Cardiac muscle cell (in vitro differentiated cells and primary cell): ENCODE data around the gene HOXB3. TPM values are rescaled to one million over a fixed set of nuclear protein-coding genes. Genes with fewer than 3 reads are reported as not detected.

ENCODE experiments used
- DNase-seq, 2 donors: peaks; one replicate each; pipeline versions ENCODE4 v3.0.0 to v3.0.0-alpha.2; 2010 to 2017; ENCODE audit warnings: low read depth in 1 of 2, low spot score in 1 of 2
- H3K27ac ChIP-seq: fragments of 200-600 bp; sonication (generic); 2 replicates; pipeline ENCODE4 v1.5.1; 2016
- H3K27me3 ChIP-seq: fragments of 200-600 bp; sonication (generic); 2 replicates; pipeline ENCODE4 v1.6.0; 2016; ENCODE audit warnings: control low read depth
- H3K36me3 ChIP-seq: fragments of 200-600 bp; sonication (generic); 2 replicates; pipeline ENCODE4 v1.5.1; 2016; ENCODE audit warnings: control low read depth
- H3K4me1 ChIP-seq: fragments of 200-600 bp; sonication (generic); 2 replicates; pipeline ENCODE4 v1.8.1; 2017; ENCODE audit warnings: low read depth, mild to moderate bottlenecking, mixed run types
- H3K4me3 ChIP-seq: fragments of 200-600 bp; sonication (generic); 2 replicates; pipeline ENCODE4 v1.5.1; 2016; ENCODE audit warnings: mild to moderate bottlenecking
- H3K9me3 ChIP-seq: fragments of 200-600 bp; sonication (generic); 2 replicates; pipeline ENCODE4 v1.5.1; 2017; ENCODE audit warnings: low read depth, mild to moderate bottlenecking, control low read depth
- polyA plus RNA-seq: library from polyadenylated mRNA; unstranded; fragments of >200 nt; fragmentation: Nextera tagmentation; extraction: Ambion mirVana; gene quantifications from 2 replicates; pipeline ENCODE4 v1.2.1, GENCODE V29; 2016
- total RNA-seq: library from RNA; depleted of rRNA; stranded (reverse); fragments of >200 nt; gene quantifications from 2 replicates; pipeline ENCODE4 v1.2.3, GENCODE V29; 2016
- TF ChIP-seq, protein P1 (sequence below): IDR thresholded peaks from 2 replicates; pipeline ENCODE4 v1.5.1; 2012; ENCODE audit warnings: low read depth, mild to moderate bottlenecking, low read length

The HOXB3 gene
- total and polyA plus RNA-seq, 2 experiments from 2014 or later = 24.9 to 37.7 TPM

DNA sequence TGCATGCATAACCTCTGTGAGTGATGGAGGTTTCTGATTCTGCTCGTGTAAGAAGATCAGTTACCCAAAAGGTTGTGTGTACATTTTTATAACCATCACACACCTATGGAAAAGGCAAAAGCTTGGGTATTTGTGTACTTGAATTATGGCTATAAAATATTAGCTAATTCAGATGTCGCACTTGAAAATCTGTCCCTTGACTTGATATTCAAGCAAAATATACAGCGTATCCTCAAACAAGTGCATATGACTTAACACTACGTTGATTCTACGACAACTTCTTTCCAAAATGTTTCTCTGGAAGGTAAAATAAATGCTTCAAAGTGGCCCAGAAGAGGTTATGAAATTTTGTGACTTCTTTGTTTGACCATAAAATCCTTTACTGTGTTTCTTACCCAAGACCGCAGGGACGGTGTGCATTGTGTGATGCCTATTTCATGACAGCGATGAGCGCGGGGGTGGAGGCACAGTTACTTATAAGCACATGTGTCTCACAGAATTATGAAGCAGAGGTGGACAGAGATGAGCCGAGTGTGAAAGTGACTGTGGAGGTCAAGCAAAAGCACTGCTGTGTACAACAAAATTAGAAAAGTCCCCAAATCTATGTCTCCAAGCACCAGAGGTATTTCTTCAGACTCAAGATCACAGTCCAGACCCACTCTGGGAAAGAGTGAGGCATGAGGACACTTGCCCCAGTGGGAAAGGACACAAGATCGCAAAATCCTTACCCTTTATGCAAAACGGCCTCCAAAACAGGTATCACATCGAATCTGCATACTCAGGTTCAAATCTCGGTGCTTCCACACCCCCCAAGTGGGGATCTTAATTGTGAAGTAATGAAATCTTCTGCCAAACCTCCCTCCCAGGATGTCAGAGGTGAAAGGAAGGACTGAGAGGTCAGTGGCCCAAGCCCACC is 40.2 kb upstream of the HOXB3 start:
- no peaks in the 10 kb centered on the region for H3K36me3 ChIP-seq
- H3K4me3 ChIP-seq = no peak overlapping the region
- H3K27me3 ChIP-seq = peaks cover 100% of the 10 kb centered on the region
- TF ChIP-seq, protein P1, sequence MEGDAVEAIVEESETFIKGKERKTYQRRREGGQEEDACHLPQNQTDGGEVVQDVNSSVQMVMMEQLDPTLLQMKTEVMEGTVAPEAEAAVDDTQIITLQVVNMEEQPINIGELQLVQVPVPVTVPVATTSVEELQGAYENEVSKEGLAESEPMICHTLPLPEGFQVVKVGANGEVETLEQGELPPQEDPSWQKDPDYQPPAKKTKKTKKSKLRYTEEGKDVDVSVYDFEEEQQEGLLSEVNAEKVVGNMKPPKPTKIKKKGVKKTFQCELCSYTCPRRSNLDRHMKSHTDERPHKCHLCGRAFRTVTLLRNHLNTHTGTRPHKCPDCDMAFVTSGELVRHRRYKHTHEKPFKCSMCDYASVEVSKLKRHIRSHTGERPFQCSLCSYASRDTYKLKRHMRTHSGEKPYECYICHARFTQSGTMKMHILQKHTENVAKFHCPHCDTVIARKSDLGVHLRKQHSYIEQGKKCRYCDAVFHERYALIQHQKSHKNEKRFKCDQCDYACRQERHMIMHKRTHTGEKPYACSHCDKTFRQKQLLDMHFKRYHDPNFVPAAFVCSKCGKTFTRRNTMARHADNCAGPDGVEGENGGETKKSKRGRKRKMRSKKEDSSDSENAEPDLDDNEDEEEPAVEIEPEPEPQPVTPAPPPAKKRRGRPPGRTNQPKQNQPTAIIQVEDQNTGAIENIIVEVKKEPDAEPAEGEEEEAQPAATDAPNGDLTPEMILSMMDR = no peak
- DNase-seq = no peak
- H3K9me3 ChIP-seq = no peaks in the 10 kb centered on the region
- H3K4me1 ChIP-seq = peaks cover 6% of the 10 kb centered on the region
- H3K27ac ChIP-seq = no peak overlapping the region

DNA sequence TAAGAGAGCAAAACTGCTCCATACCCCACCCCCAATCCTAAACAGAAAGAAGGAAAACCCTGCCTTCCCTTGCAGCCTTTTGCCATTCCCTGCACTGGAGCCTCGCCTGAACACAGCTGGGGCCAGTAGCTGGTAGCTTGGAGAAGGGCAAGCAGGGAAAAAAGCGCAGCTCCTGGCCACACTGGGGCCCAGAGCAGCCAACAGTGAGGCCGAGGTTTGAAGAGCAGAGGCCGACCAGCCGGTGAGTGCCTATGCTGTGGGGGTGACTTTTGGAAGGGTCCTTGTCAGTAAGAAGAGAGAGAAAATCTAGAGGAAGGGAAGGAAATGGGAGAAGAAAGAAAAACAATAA is 39.3 kb upstream of the HOXB3 start:
- DNase-seq = no peak
- Histone ChIP-seq H3K36me3 (no peaks in the 10 kb centered on the region), H3K4me1 (peaks cover 6% of the 10 kb centered on the region), H3K4me3 (no peak overlapping the region), H3K9me3 (no peaks in the 10 kb centered on the region), H3K27ac (no peak overlapping the region), H3K27me3 (peaks cover 100% of the 10 kb centered on the region)
- TF ChIP-seq, protein P1 = no peak

- Histone ChIP-seq H3K36me3 (no peaks in the 10 kb centered on the region), H3K9me3 (no peaks in the 10 kb centered on the region), H3K4me1 (peaks cover 6% of the 10 kb centered on the region), H3K4me3 (no peak overlapping the region), H3K27me3 (peaks cover 100% of the 10 kb centered on the region), H3K27ac (no peak overlapping the region)
- TF ChIP-seq, protein P1 = no peak
- DNase-seq = no peak
These were observed 38.8 kb upstream of the HOXB3 start for GRCh38 chr17:48628649-48629410.

DNA sequence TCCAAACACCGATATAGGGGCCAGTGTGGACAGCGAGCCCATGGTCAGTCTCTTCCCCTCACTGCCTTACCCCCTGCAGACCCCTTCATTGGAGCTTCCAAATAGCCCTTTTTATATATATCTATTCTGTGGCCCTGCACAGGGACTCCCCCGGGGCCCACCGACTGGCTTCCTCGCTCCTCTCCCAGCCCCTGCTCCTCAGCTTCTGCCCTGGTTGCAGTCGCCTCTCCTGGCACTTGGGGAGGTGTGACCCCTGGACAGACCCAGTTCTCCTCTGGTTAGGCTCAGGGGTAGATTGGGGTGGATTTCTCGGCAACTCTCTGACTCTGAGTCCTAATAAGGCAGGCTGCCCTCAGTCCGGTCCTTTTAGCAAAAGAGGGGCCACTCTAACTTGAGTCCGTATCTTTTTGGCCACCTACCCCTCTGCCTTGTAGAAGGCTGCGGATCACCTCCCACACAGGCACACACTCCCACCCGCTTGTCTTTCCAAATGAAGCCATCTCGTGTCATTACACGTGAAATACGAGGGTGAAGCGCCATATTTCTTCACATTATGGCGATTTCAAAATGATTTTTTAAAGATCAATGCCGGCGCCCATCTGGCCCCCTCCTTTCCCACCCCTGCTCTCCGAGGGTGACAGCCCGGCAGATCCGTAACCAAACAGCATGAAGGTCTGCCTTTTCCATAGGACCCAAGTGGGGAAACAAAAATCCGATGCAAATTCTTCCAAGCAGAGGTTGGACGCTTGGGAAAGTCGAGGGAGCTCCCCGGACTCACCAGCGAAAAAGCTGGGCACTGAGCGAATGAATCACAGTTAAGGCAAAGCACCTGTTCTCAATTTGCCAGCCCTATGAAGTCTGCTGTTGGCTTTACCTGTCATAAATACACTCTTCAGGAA is 37.8 kb upstream of the HOXB3 start:
- H3K4me1 ChIP-seq = peaks cover 6% of the 10 kb centered on the region
- DNase-seq = no peak
- H3K27me3 ChIP-seq = peaks cover 100% of the 10 kb centered on the region
- no peak overlapping the region for H3K27ac ChIP-seq
- H3K36me3 ChIP-seq = no peaks in the 10 kb centered on the region
- no peak overlapping the region for H3K4me3 ChIP-seq
- TF ChIP-seq, protein P1 = no peak
- no peaks in the 10 kb centered on the region for H3K9me3 ChIP-seq

GRCh38 chr17:48627118-48627597 is 37.1 kb upstream of the HOXB3 start:
- no peak for DNase-seq
- no peak overlapping the region for H3K4me3 ChIP-seq
- H3K9me3 ChIP-seq = no peaks in the 10 kb centered on the region
- TF ChIP-seq, protein P1 = no peak
- peaks cover 100% of the 10 kb centered on the region for H3K27me3 ChIP-seq
- no peaks in the 10 kb centered on the region for H3K36me3 ChIP-seq
- H3K4me1 ChIP-seq = peaks cover 6% of the 10 kb centered on the region
- H3K27ac ChIP-seq = no peak overlapping the region
